Left renal cortex interstitium (tissue), 4 donors: ENCODE data around the gene MAGEB5. TPM values are rescaled to one million over a fixed set of nuclear protein-coding genes. Genes with fewer than 3 reads are reported as not detected.
"Not testable (repeated sequence)": the region's sequence is repeated elsewhere in the genome, so short reads cannot be mapped to it uniquely, and the experiment has no call there.

ENCODE experiments used
- DNase-seq, 4 donors: peaks; one replicate each; pipeline ENCODE4 v3.0.0-alpha.2; 2013; ENCODE audit warnings: low read depth in 4 of 4, low spot score in 2 of 4, missing footprints in 1 of 4
- polyA plus RNA-seq, 4 donors: library from polyadenylated mRNA; unstranded; fragments of 120-200 nt; gene quantifications; one replicate each; pipeline ENCODE4 v1.2.1, GENCODE V29; 2013; ENCODE audit not compliant: insufficient read length in 4 of 4

Gene MAGEB5, protein sequence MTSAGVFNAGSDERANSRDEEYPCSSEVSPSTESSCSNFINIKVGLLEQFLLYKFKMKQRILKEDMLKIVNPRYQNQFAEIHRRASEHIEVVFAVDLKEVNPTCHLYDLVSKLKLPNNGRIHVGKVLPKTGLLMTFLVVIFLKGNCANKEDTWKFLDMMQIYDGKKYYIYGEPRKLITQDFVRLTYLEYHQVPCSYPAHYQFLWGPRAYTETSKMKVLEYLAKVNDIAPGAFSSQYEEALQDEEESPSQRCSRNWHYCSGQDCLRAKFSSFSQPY
- polyA plus RNA-seq: not detected

DNA sequence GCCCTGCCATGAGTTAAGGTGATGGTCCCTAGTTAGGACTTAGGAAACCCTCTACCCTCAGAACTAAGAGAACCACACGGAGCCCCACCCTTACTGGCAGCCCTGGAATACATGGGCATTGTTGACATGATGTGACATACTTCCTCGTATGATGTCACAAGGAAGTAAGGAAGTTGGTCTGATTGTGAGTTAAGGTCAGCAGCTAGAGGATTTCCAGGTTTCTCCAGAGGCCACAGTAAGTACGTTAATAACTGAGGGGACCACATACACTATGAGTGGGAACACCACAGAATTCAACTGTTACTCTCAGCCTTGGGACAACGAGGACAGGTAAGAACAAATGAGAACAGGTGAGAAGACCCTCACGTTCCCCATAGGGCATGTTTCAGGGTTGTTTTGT is at the start of gene MAGEB5:
Gene MAGEB5 (plus strand): TSS at position 301 of the 400 bp plus-strand sequence. CDS start 1,133 bp downstream, outside the sequence.
- no peak for DNase-seq

DNA sequence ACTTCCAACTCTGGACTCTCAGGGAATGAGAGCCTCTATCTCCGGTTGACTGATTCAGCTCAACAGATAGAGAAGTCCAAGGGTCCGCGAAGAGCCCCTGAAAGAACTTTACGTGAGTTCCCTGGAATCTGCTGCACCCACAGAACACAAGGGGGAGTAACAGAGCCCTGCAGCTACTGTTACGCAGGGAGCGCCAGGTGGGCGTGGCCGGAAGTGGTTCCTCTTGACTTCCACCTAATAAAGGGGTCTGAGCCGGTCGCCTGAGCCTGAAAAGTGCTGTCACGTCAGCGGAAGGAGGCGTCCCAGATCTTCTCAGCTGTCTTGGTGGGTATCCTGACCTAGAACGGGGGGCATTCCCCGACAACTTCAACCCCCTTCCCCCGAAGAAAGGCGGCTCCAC is 23.8 kb upstream of the MAGEB5 start, which contains the start of gene MAGEB6:
Gene MAGEB6 (plus strand): TSS at position 237 of the 400 bp plus-strand sequence. CDS start 1,407 bp downstream, outside the sequence.
- DNase-seq: no peak

DNA sequence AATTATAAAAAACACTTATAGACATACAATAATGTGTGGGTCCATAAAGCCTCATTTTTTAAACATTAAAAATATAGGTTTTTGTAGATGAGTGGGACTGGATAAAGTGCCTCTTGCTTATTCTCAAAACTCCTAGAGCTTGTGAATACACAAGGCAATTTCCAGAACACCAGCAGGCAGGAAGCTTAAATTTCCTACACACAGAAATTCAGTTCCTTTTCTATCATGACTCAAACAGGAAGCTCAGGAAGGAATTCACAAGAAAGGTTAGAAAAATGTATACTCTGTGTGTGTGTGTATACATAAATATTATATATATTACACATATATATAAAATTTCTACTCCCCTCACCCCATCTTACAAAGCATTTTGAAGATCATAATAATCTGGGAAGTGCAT is 12.4 kb upstream of the MAGEB5 start:
- no peak for DNase-seq

DNA sequence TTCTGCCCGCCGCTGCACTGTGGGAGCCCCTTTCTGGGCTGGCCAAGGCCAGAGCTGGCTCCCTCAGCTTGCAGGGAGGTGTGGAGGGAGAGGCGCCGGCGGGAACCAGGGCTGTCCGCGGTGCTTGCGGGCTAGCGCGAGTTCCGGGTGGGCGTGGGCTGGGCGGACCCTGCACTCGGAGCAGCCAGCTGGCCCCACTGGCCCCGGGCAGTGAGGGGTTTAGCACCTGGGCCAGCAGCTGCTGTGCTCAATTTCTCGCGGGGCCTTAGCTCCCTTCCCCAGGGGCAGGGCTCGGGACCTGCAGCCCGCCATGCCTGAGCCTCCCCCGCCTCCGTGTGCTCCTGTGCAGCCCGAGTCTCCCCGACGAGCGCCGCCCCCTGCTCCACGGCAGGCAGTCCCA is 11.3 kb upstream of the MAGEB5 start:
- not testable (repeated sequence) for DNase-seq

DNA sequence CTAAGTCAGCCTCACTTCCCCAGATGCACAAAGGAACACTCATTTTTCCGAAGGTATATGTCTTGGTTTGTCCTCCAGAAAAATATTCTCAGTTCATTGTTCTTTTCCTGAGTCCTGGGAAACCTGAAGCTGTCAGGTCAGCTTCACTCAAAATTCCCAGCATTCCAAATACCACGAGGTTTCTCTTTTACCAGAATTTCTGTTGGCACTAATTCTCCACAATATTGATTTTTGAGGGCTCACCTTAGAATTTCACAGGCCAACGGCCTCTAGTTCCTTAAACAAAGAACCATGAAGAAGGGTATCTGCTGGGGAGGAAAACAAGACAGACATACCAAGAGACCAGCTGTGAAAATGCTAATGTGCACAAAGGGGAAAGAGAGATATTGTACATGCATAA is 8.0 kb upstream of the MAGEB5 start:
- DNase-seq: no peak

DNA sequence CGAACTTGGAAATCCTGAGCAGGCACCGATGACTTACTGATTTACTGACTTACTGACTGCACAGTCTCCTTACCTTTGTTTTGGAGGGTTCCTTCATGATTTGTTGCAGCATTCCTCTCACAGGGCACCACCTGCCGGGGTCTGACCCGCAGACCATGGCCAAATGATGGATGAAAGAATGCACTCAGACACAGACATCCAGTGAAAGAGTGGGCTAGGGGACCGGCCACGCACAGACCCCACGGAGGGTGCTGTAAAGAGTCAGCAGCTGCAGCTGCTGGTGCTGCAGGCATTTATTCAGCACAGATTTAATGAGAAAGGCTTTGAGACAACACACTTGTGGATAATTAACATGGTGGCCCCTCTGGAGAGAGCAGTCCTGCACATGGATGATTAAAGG is 3.4 kb downstream of the MAGEB5 start:
- no peak for DNase-seq

DNA sequence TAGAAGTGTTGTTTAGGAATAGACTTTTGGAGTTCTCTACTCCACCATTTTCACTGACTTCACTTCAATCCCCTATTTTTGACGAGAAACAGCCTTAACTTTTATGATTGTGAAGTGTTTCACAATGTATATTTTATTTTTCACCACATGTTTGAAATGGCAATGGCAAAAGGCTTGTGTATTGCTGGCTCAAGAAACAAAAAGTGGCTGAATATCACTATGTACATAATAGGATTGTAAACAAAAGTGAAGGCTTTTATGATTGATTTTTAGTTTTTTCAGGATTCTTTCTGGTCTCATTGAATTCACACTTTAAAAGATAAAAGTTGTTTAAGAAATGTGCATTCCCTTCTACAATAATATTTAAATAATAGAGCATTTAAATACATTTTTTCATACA is 18.2 kb downstream of the MAGEB5 start:
- DNase-seq: no peak

DNA sequence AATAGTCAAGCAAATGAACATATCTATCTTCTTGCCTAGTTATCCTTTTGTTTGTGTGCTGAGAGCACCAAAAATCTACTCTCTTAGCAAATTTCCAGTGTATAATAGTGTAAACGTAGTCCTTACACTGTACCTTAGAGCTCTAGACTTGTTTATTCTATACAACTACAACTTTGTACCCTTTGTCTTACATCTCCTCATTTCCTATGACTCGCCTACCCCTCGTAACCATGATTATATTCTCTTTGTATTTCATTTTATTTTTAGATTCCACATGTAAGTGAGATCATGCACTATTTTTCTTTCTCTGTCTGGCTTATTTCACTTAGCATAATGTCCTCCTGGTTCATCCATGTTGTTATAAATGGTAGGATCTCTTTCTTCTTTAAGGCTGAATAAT is 37.6 kb downstream of the MAGEB5 start:
- no peak for DNase-seq

DNA sequence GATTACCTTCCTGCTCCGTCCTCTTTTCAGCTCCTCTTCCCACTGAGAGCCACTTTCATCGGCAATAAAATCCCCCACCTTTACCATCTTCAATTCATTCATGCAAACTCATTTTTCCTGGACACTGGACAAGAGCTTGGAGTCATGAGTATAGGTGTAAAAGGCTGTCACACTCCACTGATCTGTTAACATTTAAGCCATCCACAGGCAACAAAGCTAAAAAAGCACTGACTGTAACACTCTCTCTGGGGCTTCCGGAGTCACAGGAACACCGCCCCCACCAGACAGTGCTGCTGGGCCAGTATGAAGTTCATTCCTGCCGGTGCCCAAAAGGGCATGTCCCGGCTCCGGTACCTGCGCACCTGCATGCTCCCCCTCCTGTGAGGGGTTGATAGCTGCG is 38.5 kb downstream of the MAGEB5 start:
- DNase-seq: no peak

DNA sequence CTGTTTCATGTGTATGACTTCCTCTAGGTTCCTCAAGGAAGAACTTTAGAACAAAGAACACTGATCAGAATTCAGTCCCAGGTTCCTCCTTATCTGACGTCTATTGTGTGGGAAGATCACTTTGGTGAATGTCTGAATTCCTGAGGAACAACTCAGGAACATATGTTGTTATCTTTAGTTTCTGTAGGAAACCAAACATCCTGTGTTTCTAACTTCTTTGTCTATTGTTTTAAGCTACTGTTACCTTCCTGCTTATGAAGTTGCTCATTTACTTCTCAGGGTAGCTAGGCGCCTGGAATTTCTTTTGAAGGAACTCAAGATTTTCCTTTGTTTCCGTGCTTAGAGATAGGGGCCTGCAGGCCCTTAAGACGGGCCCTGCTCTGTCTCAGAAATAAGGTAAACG is 46.2 kb downstream of the MAGEB5 start:
- DNase-seq: no peak

Other genes with a start within 250 kb of the MAGEB5 start
- not detected for gene MAGEB18, start 77.8 kb upstream of the MAGEB5 start, polyA plus RNA-seq
- not detected for gene MAGEB6B, start 55.6 kb upstream of the MAGEB5 start, polyA plus RNA-seq
- not detected for gene MAGEB6, start 23.7 kb upstream of the MAGEB5 start, polyA plus RNA-seq